B cell (primary cell): Measurements from ENCODE around the gene CYB5B. TPM values are rescaled to one million over a fixed set of nuclear protein-coding genes. Genes with fewer than 3 reads are reported as not detected.

Experiments
- ATAC-seq: fragments of 200-7000 bp; cut with Tn5 transposase; one replicate; pipeline ENCODE4 v1.10.0; 2021; ENCODE audit warnings: low read depth, mild to moderate bottlenecking, moderate number of reproducible peaks, moderate library complexity
- CTCF ChIA-PET: fragments of 350-600 bp; sonication (Branson Sonifier 250); formaldehyde crosslinking; loops from one replicate; lab custom pipeline; 2021; ENCODE audit warnings: antibody characterized with exemption, inconsistent platforms; lab: Charles Lee
- POLR2A ChIA-PET: fragments of 350-600 bp; sonication (Branson Sonifier 250); formaldehyde crosslinking; loops from one replicate; lab custom pipeline; 2021; ENCODE audit warnings: antibody characterized with exemption; lab: Charles Lee
- DNase-seq: peaks from one replicate; pipeline ENCODE4 v3.0.0; 2013
- H2AFZ ChIP-seq: 2 replicates; pipeline ENCODE4 v1.6.1; 2012; ENCODE audit warnings: mild to moderate bottlenecking, low read depth, low read length; ENCODE audit not compliant: insufficient read depth, poor library complexity, severe bottlenecking
- H3K27ac ChIP-seq, 2 donors: 1 replicate in 1 of 2; 2 replicates in 1 of 2; pipeline ENCODE4 v1.5.1; 2012 to 2013; ENCODE audit warnings: low read length in 2 of 2, mild to moderate bottlenecking in 2 of 2, moderate library complexity in 1 of 2
- H3K27me3 ChIP-seq, 4 experiments: fragments of 200-600 bp in 1 of 4; sonication (generic) in 1 of 4; replicated peaks in 1 of 4; 1 replicate in 2 of 4; 2 replicates in 2 of 4; pipeline versions ENCODE4 v1.6.1 to v1.7.0; 2013 to 2016; ENCODE audit warnings: low read length in 3 of 4, mild to moderate bottlenecking in 2 of 4, mixed read lengths in 1 of 4, moderate library complexity in 1 of 4; ENCODE audit not compliant: insufficient read depth in 4 of 4, control insufficient read depth in 3 of 4; ENCODE audit errors: control extremely low read depth in 1 of 4
- H3K36me3 ChIP-seq, 2 experiments: replicated peaks in 1 of 2; 1 replicate in 1 of 2; 2 replicates in 1 of 2; pipeline versions ENCODE4 v1.6.1 to v1.7.1; 2013; ENCODE audit warnings: low read length in 1 of 2; ENCODE audit not compliant: insufficient read depth in 2 of 2, control insufficient read depth in 1 of 2; ENCODE audit errors: control extremely low read depth in 1 of 2, extremely low read depth in 1 of 2
- H3K4me1 ChIP-seq, 2 donors: fragments of 200-600 bp in 1 of 2; sonication (generic) in 1 of 2; 1 replicate in 1 of 2; 2 replicates in 1 of 2; pipeline versions ENCODE4 v1.5.1 to v1.6.1; 2013 to 2017; ENCODE audit warnings: low read length in 2 of 2; ENCODE audit not compliant: control insufficient read depth in 2 of 2, insufficient read depth in 2 of 2
- H3K4me2 ChIP-seq: replicated peaks from 2 replicates; pipeline ENCODE3; 2012; ENCODE audit warnings: mild to moderate bottlenecking, low read depth, low read length; ENCODE audit not compliant: poor library complexity, severe bottlenecking
- H3K4me3 ChIP-seq, 5 experiments: fragments of 200-600 bp in 1 of 5; sonication (generic) in 1 of 5; 1 replicate in 3 of 5; 2 replicates in 2 of 5; pipeline versions ENCODE4 v1.5.1 to v1.7.0; 2011 to 2016; ENCODE audit warnings: low read length in 4 of 5, mild to moderate bottlenecking in 4 of 5, low read depth in 2 of 5, control low read depth in 1 of 5, moderate library complexity in 1 of 5; ENCODE audit not compliant: insufficient read depth in 1 of 5; ENCODE audit errors: control extremely low read depth in 1 of 5, extremely low read depth in 1 of 5
- H3K79me2 ChIP-seq: fragments of 200-600 bp; sonication (generic); one replicate; pipeline ENCODE4 v1.6.0; 2016; ENCODE audit warnings: low read length; ENCODE audit not compliant: control insufficient read depth, insufficient read depth
- H3K9ac ChIP-seq: fragments of 200-600 bp; sonication (generic); 2 replicates; pipeline ENCODE4 v1.6.1; 2017; ENCODE audit warnings: mild to moderate bottlenecking, low read length, moderate library complexity
- H3K9me3 ChIP-seq, 3 donors: one replicate each; pipeline versions ENCODE4 v1.6.1 to v1.7.1; 2013; ENCODE audit warnings: low read length in 2 of 3; ENCODE audit not compliant: control insufficient read depth in 2 of 3, insufficient read depth in 1 of 3; ENCODE audit errors: control extremely low read depth in 1 of 3
- H4K20me1 ChIP-seq: 2 replicates; pipeline ENCODE4 v1.6.0; 2012; ENCODE audit warnings: mild to moderate bottlenecking, low read length; ENCODE audit not compliant: insufficient read depth, control insufficient read depth, poor library complexity, severe bottlenecking
- H3K27ac Mint-ChIP-seq: one replicate; pipeline ENCODE4 v1.8.0; 2021; ENCODE audit warnings: mixed read lengths
- H3K27me3 Mint-ChIP-seq: one replicate; pipeline ENCODE4 v1.8.0; 2021; ENCODE audit warnings: mixed read lengths
- H3K4me1 Mint-ChIP-seq: one replicate; pipeline ENCODE4 v1.8.0; 2021; ENCODE audit warnings: mixed read lengths
- H3K4me3 Mint-ChIP-seq: one replicate; pipeline ENCODE4 v1.8.0; 2021; ENCODE audit warnings: mixed read lengths
- H3K9me3 Mint-ChIP-seq: one replicate; pipeline ENCODE4 v1.8.0; 2022; ENCODE audit warnings: mixed read lengths; ENCODE audit not compliant: insufficient read depth
- CTCF ChIP-seq: fragments of 200-600 bp; IDR thresholded peaks from one replicate; pipeline ENCODE4 v1.8.0; 2022; ENCODE audit warnings: antibody characterized with exemption, mild to moderate bottlenecking
- EZH2 ChIP-seq: IDR thresholded peaks from 2 replicates; pipeline ENCODE4 v1.6.1; 2012; ENCODE audit warnings: borderline replicate concordance, low read depth, mild to moderate bottlenecking, moderate library complexity, low read length; ENCODE audit not compliant: insufficient read depth, poor library complexity, severe bottlenecking
- WGBS: methylation state at CpG from one replicate; pipeline ENCODE4 v1.1.5; 2013; ENCODE audit warnings: missing lambda C conversion rate; ENCODE audit not compliant: insufficient coverage; 5-methylcytosine and 5-hydroxymethylcytosine counted together
- intact Hi-C: fragments of 100-400 bp; cut with micrococcal nuclease; formaldehyde crosslinking; loops from one replicate; pipeline ENCODE4 v1.10.0; 2022
- polyA plus RNA-seq: library from polyadenylated mRNA; depleted of rRNA; stranded (reverse); fragments of >200 nt; gene quantifications from 2 replicates; pipeline ENCODE4 v1.2.3, GENCODE V29; 2012
- total RNA-seq, 2 donors: library from RNA; stranded (reverse); fragments of 120-200 nt in 1 of 2; gene quantifications; 1 replicate in 1 of 2; 2 replicates in 1 of 2; pipeline versions ENCODE4 v1.2.3 to v1.2.4, GENCODE V29; 2013 to 2022

CYB5B gene
- total and polyA plus RNA-seq, 2 donors (not counting 1 experiment from before 2014, with no cell fraction given) = 21.5 to 64.7 TPM

DNA sequence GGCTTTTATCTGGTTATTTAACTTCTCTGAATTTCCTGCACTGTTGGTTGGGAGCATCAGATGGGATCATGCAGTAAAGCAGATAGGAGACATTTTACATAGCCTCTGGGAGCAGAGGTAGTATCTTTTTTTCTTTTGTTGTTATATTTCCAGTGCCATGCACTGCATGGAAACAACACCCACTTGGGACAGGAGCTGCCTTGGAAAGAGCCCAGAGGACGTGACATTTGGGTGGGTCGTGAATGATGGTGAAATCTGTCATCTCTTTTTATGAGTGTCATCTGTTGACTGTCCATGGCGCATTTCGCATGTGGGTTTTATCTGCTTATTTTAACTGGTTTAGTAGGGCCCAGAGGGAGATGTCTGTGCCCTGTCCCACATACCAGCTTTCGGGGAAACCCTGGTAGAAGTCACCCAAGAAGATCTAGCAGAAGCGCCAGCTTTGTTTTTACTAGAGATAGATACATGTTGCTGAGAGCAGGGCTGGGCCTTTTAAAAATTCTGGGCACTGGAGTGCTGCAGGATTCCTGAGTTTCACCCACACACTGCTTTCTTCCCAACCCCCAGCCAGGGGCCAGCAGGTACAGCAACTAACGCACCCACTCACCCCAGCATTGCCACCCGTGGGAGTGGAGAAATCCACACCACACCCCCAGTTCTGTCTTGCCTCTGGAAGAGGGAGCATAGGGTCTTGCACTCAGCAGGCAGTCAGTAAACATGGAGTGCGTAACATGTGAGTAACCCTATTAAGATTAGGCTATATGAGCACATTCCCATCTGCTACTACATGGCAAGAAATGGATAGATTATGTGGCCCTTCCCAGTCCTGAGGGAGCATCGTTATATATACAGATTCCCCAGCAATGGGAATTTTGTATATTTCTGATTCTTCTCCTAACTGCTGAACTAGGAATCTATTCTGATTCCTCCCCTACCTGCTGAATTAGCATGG, 30.2 kb upstream of the CYB5B start:
- ChIA-PET CTCF (interaction anchor here (0.6 to 4.1 kb wide), 10 partner anchors 9 to 819 kb away, joined by 3 to 33 read pairs (median 6); partner anchors contain the start of genes NOB1 and TERF2), POLR2A (no interaction called here)
- Mint-ChIP-seq H3K4me1 (peaks cover 3% of the 10 kb centered on the region), H3K4me3 (no peak overlapping the region), H3K27ac (no peak overlapping the region), H3K27me3 (no peaks in the 10 kb centered on the region), H3K9me3 (no peaks in the 10 kb centered on the region)
- Histone ChIP-seq H3K9me3 (no peaks in the 10 kb centered on the region), H3K79me2 (no peaks in the 10 kb centered on the region), H3K4me2 (no peak overlapping the region), H3K36me3 (no peaks in the 10 kb centered on the region), H3K4me1 (no peaks in the 10 kb centered on the region), H2AFZ (no peak overlapping the region), H3K4me3 (no peak overlapping the region), H4K20me1 (no peaks in the 10 kb centered on the region), H3K27ac (no peak overlapping the region), H3K27me3 (no peaks in the 10 kb centered on the region), H3K9ac (no peak overlapping the region)
- 94% methylated on average over 8 of the region's 10 CpGs for WGBS
- TF ChIP-seq CTCF (no peak), EZH2 (no peak)
- no peak for ATAC-seq
- intact Hi-C loops = loop anchor here (10.0 kb wide), 1 partner anchor 311 kb away; no protein-coding TSS in a partner anchor
- no peak for DNase-seq

GRCh38 chr16:69395859-69396186, 28.6 kb upstream of the CYB5B start:
- Histone ChIP-seq H2AFZ (peak overlapping the region; percentile 48), H3K79me2 (no peaks in the 10 kb centered on the region), H3K4me3 (no peak overlapping the region), H3K9ac (no peak overlapping the region), H3K4me2 (peak overlapping the region; percentile 35), H4K20me1 (no peaks in the 10 kb centered on the region), H3K27ac (no peak overlapping the region), H3K9me3 (no peaks in the 10 kb centered on the region), H3K27me3 (no peaks in the 10 kb centered on the region), H3K4me1 (no peaks in the 10 kb centered on the region), H3K36me3 (no peaks in the 10 kb centered on the region)
- ChIA-PET CTCF (interaction anchor here (0.5 to 4.1 kb wide), 45 partner anchors 8 to 1157 kb away, joined by 3 to 33 read pairs (median 4); partner anchors contain the start of genes CYB5B, NFAT5 and NOB1), POLR2A (interaction anchor here (0.7 to 1.0 kb wide), 2 partner anchors 13 to 359 kb away, joined by 3 to 4 read pairs; partner anchors contain the start of gene NOB1)
- H3K27me3 Mint-ChIP-seq = no peaks in the 10 kb centered on the region
- intact Hi-C loops = loop anchor here (1.0 to 10.0 kb wide), 5 partner anchors 28 to 358 kb away; partner anchors contain the start of genes CYB5B and NOB1
- DNase-seq (no peak), ATAC-seq (no peak)
- no peaks in the 10 kb centered on the region for H3K9me3 Mint-ChIP-seq
- TF ChIP-seq CTCF (no peak), EZH2 (no peak)
- H3K4me3 Mint-ChIP-seq = no peak overlapping the region
- H3K27ac Mint-ChIP-seq = no peak overlapping the region
- peaks cover 3% of the 10 kb centered on the region for H3K4me1 Mint-ChIP-seq
